Muscle of arm (tissue), 12 donors: ENCODE data around the gene SERPINF2. TPM values are rescaled to one million over a fixed set of nuclear protein-coding genes. Genes with fewer than 3 reads are reported as not detected.
"Not testable (repeated sequence)": the region's sequence is repeated elsewhere in the genome, so short reads cannot be mapped to it uniquely, and the experiment has no call there.

Source experiments
- DNase-seq: peaks from one replicate; pipeline ENCODE4 v3.0.0-alpha.2; 2013
- polyA plus RNA-seq, 12 donors: library from polyadenylated mRNA; unstranded; fragments of 120-200 nt; gene quantifications; one replicate each; pipeline ENCODE4 v1.2.1, GENCODE V29; 2013; ENCODE audit not compliant: insufficient read length in 12 of 12

Gene SERPINF2
- polyA plus RNA-seq, 12 donors = 0.41 to 6.2 (median 1.7) TPM; not detected in 1

- DNase-seq = peak; percentile 79
Measured at GRCh38 chr17:1762901-1763898, 20.5 kb downstream of the SERPINF2 start.

DNA sequence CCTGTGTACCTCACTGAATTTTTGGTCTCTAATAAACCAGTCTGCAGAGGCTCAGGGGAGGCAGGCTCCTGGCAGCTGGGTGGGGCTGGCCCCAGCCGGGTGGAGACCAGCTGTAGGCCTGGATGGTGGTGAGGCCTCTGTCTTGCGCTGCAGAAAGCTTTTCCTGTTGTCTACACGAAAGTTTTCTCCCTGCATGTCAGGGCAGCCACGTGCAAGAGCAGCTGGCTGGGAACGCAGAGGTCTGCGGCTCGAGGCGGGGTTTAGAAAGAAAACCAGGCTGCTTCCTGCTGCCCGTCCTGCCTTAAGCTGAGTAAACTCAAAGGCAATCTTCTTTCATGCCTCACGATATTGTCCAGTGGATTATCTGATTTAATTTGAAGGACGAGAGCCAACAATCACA is 21.6 kb downstream of the SERPINF2 start:
- DNase-seq = peak; percentile 73

DNA sequence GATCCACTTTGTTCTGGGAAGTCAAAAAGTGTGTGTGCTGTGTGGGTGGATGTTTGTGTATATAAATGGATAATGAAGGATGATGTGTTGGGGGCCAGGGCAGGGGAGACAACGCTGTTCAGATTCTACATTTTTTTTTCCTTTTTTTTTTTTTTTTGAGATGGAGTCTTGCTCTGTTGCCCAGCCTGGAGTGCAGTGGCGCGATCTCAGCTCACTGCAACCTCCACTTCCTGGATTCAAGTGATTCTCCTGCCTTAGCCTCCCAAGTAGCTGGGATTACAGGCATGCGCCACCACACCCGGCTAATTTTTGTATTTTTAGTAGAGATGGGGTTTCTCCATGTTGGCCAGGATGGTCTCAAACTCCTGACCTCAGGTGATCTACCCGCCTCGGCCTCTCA is 22.0 kb downstream of the SERPINF2 start:
- not testable (repeated sequence) for DNase-seq

- DNase-seq = no peak
Measured at GRCh38 chr17:1765576-1765975, 22.9 kb downstream of the SERPINF2 start.

- no peak for DNase-seq
Measured at GRCh38 chr17:1766382-1767135, 23.9 kb downstream of the SERPINF2 start.

- DNase-seq = no peak
Measured at GRCh38 chr17:1767358-1767757, 24.7 kb downstream of the SERPINF2 start.

DNA sequence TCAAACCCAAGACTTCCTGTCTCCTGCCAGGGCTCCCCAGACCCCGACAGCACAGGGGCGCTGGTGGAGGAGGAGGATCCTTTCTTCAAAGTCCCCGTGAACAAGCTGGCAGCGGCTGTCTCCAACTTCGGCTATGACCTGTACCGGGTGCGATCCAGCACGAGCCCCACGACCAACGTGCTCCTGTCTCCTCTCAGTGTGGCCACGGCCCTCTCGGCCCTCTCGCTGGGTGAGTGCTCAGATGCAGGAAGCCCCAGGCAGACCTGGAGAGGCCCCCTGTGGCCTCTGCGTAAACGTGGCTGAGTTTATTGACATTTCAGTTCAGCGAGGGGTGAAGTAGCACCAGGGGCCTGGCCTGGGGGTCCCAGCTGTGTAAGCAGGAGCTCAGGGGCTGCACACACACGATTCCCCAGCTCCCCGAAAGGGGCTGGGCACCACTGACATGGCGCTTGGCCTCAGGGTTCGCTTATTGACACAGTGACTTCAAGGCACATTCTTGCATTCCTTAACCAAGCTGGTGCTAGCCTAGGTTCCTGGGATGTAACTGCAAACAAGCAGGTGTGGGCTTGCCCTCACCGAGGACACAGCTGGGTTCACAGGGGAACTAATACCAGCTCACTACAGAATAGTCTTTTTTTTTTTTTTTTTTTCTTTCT is 27.3 kb downstream of the SERPINF2 start:
- DNase-seq = no peak

DNA sequence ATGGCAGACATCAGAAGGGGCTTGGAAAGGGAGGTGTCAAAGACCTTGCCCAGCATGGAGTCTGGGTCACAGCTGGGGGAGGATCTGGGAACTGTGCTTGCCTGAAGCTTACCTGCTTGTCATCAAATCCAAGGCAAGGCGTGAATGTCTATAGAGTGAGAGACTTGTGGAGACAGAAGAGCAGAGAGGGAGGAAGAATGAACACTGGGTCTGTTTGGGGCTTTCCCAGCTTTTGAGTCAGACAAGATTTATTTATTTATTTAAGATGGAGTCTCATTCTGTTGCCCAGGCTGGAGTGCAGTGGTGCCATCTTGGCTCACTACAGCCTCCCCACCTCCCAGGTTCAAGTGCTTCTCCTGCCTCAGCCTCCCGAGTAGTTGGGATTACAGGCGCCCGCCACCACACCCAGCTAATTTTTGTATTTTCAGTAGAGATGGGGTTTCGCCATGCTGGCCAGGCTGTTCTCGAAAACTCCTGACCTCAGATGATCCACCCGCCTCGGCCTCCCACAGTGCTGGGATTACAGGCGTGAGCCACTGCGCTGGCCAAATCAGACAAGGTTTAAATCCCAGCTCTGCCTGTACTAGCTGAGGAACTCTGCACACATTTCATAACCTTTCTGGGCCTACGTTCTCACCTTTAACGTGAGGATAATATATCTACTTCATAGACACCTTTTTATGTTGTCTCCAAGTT is 30.5 kb downstream of the SERPINF2 start:
- not testable (repeated sequence) for DNase-seq

- DNase-seq = no peak
Measured at GRCh38 chr17:1773696-1774181, 31.1 kb downstream of the SERPINF2 start.

GRCh38 chr17:1774390-1775176 is 31.9 kb downstream of the SERPINF2 start:
- no peak for DNase-seq

- DNase-seq = no peak
Measured at GRCh38 chr17:1776328-1776727, 33.7 kb downstream of the SERPINF2 start.

DNA sequence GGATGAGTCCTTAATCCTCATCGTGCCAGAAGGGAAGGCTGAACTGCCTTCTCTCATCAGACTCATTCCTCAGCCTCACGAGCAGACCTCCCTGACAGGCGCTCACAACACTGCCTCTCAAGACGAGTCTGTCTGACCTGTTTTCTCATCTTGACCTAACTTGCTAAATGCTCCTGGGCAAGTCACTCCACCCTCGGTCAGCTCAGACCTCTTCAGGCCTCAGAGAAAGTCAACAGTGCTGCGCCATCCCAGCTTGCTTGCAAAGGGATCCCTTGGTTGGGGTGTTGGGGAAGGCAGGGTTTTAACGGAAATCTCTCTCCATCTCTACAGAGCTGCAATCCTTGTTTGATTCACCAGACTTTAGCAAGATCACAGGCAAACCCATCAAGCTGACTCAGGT is 34.2 kb downstream of the SERPINF2 start:
- DNase-seq = no peak

DNA sequence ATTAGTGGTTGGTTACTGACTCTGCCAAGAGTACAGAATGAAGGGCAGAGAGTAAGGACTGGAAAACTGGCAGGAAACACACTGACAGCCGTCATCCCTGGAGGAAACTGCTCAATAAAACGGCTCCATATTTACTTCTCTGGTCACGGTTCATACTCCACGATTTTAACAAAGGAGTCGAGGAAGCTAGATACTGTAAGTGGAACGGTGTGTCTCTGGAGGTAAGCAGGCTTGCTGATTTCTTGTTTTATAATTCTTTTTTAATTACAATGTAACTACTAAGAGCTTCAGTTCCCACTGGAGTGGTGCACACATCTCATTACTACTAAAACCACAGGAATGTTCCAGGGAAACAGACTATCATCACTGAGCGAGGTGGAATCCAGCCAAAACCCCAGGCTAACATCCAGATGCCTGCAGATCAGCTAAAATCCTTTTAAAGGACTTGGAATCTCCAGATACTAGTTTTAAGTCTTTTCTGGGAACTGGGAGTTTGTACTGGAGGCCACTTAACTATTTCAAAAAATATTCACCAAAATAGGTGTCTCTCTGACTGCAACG is 37.0 kb downstream of the SERPINF2 start:
- peak; percentile 87 for DNase-seq

DNA sequence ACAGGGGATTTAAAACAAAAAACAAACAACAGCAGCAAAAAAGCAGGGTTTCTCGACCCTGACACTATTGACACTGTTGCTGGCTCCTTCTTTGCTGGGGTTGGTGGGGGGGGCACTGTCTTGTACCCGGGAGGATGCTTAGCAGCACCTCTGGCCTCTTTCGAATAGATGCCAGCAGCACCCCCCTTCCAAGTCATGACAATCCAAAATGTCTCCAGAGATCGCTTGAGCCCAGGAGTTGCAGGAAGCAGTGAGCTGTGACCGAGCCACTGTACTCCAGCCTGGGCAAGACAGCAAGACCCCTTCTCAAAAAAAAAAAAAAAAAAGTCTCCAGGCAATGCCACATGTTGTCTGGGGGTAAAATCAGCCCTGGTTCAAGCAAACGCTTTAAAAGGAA is 39.5 kb downstream of the SERPINF2 start:
- DNase-seq = no peak

GRCh38 chr17:1783271-1783670 is 40.6 kb downstream of the SERPINF2 start:
- DNase-seq = no peak

- DNase-seq = peak; percentile 88
Measured at GRCh38 chr17:1783834-1784611, 41.4 kb downstream of the SERPINF2 start.

DNA sequence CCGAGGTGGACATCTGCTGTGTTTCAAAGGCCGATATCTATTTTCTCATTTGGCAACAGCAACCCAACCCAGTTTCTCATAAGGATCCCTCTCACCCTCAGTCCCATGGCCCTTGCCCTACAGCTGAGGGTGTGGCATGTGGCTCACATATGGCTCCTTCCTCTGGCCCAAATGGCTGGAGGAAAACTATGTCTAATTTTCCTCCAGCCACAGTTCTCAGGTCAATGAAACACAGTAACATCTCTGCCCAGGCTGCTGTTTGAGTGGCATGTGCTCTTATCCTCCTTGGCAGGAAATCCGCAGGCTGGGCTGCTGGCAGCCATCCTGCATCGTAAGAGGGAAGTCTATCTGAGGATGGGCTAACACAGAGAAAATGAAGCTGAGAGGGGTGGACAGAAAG is 43.3 kb downstream of the SERPINF2 start:
- no peak for DNase-seq

GRCh38 chr17:1786708-1787107 is 44.0 kb downstream of the SERPINF2 start:
- DNase-seq = no peak

- DNase-seq = no peak
Measured at GRCh38 chr17:1787301-1787902, 44.7 kb downstream of the SERPINF2 start.
